HG03565 (cell line): Measurements from ENCODE around the gene IL4I1.
"Not testable (repeated sequence)": the region's sequence is repeated elsewhere in the genome, so short reads cannot be mapped to it uniquely, and the experiment has no call there.

Experiments
- ATAC-seq: cut with Tn5 transposase; IDR thresholded peaks from one replicate; pipeline ENCODE4 v1.9.1; 2021; ENCODE audit warnings: mild to moderate bottlenecking, moderate library complexity; ENCODE audit not compliant: unreplicated experiment

Gene IL4I1

DNA sequence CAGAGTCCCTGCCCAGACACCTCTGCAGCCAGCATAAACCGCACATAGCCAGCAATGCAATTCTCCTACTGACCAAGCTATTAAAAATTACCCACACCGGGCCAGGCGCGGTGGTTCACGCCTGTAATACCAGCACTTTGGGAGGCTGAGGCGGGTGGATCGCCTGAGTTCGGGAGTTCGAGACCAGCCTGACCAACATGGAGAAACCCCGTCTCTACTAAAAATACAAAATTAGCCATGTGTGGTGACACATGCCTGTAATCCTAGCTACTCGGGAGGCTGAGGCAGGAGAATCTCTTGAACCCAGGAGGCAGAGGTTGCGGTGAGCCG, 28.2 kb upstream of the IL4I1 start:
- not testable (repeated sequence) for ATAC-seq

DNA sequence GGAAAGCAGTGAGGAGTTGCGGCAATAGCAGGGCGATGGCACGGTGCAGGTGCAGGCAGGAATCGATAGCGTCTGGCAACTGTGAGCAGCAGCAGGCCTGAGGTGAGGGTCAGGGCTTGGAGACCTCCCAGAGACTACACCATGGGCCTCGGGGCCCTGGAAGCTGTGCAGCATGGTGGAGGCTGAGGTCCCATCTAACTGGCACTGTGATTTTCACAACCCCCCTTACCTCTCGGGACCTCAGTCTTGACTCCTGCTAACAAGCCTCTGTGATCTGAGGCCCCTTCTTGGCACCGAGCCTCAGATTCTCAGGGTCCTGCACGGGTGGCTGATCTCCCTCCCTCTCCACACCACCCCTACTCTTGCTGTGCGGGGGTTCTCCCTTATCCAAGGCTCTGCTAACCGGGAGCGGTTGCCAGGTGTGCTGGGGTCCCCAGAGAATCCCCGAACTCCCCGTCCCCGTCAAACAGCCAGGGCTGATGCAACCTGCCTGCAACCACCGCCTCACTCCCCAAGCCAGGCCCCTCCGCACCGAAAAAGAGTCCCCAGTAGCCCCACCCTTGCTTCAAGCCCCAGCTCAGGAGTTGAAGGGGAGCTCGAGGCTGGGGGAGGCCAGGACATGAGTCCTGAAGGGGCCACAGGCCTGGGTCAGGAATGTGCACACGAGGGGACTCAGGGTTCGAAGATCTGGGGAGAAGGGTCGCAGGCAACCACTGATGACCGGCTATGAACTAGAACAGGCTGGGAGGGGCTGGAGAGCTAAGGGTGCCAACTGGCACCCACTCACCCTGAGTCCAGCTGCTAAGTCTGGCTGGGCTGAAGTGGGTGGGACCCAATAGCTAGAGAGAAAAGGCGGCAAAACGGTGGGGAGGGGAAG, 27.6 kb upstream of the IL4I1 start:
- ATAC-seq = no peak

DNA sequence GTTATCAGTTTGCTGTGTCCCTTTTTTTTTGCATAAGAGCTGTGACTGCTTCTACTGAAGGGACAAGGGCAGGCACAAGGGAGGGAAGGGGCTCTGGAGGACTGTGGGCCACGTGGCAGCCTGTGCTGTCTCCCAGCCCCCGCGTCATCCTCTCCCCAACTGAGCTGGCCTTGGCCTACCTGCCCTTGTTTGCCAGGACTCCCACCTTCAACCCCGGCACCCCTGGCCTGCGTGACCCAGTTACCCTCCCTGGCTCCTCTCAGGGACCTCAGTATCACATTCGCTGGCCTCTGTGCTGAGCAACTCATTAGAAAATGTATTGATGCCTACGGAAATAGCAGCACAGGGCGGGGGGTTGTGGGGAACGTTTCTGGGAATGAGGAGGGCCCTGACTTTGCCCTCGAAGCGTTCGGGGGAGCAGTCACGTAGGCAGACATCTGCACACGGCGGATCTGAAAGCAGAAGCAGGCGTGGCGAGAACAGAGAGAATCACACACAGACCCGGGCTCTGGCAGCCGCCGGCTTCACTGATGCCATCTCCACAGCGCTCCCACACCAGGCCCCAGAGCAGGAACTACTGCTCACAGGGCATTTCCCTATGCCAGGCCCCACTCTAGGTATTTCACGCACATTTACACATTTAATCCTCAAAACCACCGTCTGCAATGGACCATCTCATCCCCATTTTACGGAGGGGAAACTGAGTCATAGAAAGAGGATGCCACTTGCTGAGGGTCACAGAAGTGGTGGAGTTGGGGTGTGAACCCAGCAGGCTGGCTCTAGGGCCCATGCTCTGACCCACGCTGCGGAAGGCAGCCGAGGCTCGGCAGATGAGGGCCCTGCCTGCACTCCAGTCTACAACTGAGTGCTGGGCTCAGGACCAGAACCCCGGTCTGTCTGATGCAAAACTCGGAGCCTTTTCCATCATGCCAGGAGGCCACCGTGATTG, 26.6 kb upstream of the IL4I1 start:
- no peak for ATAC-seq

DNA sequence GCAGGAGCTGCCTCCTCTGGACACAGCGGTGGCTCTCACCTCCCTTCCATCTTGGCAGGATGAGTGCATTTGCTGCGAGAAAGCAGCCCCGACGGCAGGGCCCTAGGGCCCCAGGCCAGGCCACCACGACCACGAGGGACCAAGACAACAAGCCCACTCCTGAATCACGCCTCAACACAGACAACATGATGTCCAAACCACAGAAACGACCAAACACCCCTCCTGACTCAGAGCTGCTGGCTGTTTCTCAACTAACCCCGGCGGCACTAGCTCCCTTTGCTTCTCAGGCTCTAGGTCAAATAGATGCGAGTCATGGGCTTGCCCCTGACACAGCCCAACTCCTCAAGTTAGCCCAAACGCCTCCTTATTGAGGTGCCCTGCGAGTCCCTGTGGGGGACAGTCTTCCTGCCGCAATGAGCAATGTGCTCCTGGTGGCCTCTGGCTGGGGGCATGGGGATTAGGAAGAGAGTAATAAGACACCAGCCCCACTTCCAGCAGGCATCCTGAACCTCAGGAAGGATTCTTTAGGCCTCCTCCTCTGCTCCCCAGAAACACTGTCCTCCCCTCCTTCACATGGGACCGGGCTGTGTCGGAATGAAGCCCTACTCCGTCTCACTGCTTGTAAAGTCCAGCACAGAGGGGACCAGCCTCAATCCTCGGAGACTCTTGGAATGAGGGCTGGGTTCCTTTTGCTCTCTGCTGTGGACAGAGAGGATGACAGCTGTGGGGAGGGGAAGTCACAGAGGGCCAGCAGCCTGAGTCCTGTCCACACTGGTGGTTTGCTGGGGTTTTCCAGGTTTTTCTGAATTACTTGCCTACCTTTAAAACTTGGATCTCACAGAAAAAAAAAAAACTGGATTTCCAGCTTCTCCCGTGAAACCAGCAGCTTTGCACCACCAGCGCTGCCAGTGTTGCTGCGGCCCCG, 25.4 kb upstream of the IL4I1 start:
- ATAC-seq = no peak

DNA sequence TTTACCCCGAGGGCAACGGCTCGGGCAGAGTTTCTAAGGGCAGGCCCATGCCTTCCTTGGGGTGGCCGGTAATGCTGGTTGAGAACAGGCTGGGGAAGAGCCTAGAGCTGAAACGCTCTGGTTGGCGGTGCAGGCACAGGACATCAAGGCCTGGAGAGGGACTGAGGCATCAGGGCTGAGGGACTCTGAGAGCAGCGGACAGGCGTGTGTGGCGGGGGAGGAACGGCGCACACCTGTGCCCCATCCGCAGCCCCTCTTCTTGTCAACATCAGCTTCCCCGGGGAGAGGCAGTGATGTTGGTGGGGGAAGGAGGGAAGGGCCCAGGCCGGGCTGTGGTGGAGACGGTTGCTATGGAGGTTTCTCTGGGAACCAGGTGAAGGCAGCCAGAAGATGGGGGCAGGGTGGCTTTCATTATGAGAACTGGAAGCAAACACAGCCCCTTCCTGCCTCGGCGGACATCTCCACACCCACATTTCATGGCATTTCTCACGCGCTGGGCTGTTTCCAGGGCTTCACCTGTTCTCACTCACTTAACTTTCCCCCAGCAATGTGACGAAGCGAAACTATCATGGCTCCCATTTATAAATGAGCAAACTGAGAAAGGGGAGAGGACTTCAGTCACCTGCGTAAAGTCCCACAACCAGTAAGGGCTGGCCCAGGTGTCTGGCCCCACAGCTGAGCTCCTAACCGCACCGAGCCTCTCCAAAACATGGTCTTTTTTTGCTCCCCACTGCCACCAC, 24.1 kb upstream of the IL4I1 start:
- ATAC-seq = no peak

DNA sequence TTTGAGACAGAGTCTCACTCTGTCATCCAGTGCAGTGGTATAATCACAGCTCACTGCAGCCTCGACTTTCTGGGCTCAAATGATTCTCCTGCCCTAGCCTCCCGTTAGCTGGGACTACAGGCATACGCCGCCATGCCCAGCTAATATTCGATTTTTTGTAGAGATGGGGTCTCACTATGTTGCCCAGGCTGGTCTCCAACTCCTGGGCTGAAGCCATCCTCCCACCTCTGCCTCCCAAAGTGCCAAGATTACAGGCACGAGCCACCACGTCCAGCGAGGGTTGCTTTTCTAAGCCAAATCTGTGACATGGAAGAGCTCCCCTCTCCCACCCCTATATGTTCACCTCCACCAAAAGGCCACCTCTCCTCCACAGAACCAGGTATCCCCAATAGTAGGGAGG, 21.4 kb upstream of the IL4I1 start:
- no peak for ATAC-seq

DNA sequence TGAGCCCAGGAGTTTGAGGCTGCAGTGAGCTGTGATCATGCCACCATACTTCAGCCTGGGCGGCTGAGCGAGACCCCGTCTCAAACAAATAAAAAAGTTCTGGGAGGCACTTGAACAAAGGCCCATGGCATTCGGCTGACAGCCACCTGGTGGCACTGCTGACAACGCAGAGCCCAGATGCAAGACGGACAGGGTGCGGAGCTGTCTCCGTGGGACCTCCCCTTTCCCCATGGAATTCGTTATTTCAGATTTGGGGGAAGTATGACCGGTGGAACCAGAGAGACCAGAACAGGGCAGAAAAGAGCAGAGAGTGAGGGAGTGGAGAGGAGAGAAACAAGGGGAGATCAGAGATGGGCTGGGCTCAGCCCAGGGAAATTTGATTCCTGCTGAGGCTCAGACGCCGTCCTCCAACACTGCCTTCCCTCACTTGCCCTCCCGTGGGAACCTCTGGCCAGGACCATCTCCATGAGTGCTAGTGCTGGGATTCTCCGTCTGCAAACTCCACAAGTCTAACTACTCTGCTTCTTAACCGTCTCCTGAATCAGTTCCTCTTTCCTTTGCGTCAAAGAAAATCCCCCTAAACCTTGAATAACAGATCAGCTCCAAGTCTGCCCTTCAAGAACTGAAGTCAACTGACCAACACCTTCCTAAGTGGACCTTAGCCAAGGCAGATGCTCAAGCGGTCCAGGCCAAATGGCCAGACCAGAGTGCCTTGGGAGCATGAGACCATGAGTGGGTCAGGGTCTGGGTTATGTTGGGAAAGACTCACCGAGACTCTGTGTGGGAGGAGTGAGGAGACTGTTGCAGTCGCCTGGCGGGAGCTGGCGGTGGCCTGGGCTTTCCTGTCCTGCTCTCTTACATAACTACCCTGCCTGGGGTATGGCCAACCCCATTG, 20.4 kb upstream of the IL4I1 start:
- ATAC-seq = no peak

DNA sequence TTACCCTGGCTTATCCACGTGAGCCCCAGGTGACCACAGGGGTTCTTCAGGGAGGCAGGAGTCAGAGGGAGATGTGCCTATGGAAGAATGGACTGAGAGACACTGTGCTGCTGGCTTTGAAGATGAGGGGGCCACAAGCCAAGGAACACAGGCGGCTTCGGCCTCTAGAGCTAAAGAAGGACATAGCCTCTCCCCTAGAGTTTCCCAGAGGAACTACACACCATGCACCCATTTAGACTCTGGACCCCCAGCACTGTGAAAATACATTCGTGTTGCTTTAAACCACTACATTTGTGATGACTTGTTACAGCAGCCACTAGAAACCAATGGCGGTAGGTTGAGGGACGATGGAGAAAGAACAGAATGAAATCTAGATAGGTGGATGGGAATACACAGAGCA, 18.6 kb upstream of the IL4I1 start:
- no peak for ATAC-seq

DNA sequence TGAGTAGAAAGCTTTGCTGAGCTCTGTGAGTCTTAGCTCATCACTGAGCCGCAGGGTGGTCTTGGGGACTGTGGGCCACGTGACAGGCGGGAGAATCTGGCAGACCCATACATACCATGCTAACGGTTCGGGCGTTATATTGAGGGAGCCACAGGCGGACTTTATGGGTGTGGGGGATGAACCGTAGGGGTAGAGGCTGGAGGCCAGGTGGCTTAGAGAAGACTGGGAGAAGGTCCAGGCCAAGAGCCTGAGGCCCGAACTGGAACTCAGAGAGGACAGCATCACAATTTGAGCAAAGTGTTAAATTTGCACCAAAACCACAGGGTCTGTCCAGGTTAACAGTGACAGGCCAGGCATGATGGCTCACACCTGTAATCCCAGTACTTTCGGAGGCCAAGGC, 17.0 kb upstream of the IL4I1 start:
- no peak for ATAC-seq

DNA sequence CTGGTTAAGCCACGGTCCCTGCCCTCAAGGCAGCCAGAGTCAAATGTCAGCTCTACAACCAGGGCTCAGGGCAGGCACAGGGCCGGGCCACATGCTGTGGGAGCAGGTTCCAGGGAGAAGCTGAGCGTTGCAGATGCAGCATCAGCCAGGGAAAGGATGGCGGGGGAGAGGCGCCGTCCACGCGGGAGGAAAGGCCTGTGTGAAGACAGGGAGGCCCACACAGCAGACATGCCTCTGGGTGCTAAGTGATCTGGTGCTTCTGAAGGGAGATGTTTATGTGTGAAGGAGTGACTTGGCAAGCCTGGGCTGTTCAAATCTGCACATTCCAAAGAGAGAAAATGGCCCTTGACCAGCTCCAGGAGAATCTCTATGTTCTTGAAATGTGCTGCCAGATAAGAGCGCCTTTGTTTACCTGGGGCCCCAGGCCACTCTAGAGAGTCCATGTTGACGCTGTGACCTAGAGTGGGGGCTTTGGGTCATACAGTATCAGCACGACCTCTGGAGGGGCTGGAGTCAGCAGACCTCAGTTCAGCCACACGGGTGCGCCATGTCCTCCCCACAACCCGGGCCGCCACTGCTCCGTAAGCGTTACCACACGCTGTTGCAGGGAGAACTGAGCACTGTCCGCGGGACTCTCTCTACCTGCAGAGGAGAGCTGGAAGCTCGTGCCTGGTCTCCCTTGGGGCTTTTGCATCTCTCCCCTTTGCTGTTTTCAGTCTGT, 16.4 kb upstream of the IL4I1 start:
- ATAC-seq = no peak

DNA sequence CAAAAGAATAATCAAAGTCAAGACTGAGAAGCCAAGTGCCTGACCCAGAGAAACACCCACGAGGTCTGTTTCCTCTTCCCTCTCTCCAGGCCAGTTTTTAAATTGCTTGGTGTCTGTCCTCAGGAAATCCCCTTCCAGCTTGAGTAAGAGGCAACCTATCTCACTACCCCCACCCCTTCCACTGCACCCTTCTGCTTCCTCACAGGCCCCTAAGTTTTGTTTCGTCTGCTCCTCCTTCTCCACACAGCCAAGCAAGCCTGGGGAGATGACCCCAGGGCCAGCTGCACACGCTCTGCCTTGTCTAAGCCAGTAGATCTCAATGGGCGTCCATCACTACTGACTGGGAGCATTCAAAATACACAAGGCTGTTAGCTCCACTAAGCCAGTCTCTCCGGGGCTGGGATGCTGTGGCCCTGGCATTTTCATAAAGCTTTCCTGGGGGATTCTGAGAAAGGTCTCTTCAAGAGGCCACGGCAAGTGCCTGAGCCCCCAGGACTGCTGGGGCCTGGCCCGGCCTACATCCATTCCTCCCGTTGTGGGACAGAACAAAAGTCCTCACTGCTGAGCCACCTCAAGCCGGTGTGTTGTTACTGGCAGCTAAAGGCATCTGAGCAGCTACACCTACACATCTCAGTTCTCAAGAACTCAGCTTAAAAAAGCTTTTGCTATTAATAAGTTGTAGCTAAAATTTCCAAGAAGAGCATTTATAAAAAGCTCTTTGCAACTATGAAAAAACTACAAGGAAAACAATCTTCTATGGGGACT, 14.9 kb upstream of the IL4I1 start:
- no peak for ATAC-seq

DNA sequence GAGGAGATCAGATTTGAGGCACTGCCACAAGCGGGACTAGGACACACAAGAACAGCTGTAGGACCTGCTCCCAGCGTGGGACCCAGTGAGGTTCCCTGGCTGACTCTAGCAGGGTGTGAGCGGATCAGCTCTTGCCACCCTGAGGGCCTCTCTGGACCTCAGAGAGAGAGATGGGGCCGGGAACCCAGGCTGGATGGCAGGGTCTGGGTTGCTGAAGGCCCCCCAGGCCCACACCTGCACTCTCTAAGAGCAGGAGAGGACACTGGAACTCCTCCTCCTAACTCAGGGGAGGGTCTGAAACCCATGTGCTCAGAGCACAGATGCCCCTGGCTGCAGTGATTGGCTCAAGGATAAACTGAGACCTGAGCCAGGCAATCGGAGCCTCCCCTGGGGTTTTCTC, 13.5 kb upstream of the IL4I1 start:
- no peak for ATAC-seq

DNA sequence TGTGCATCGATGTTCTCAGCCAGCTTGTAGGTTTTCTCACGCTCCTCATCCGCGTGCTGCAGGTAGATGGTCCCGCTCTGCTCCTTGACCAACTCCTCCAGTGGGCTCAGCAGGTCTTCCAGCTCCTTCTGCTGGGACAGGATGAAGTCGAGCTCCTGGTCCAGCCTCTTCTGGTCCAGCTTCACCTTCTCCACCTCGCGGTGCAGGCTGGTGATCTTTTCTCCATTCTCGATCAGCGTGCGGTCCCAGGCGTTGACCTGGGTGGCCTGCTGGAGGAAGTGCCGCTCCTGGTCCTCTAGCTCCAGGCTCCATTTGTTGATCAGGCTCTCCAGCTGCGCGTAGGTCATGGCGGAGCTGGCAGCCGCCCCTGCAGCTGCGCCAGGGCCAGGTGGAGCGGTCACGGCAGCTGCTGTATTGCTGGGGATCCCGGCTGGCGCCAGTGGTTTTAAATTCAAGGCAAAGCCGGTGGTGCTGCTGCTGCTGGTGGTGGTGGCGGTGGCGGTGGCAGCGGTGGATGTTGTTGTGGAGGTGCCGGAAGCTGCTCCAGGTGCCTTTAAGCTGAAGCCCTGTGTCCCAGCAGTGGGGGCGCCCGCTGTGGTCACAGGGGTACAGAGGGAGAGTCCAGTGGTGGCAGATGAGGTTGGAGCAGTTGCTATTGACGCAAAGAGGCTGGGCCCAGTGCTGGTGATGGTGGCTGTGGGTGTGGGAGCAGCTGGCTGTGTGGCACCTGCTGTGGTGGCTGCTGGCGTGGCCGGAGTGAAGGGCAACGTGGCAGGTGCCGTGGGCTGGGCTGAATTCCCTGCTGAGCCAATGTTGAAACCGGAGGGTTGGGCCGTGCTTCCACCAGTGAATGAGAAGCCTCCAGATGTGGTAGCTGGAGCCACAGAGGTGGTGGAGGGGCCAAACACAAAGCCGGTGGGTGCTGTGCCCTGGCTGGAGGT, 12.1 kb upstream of the IL4I1 start:
- no peak for ATAC-seq

DNA sequence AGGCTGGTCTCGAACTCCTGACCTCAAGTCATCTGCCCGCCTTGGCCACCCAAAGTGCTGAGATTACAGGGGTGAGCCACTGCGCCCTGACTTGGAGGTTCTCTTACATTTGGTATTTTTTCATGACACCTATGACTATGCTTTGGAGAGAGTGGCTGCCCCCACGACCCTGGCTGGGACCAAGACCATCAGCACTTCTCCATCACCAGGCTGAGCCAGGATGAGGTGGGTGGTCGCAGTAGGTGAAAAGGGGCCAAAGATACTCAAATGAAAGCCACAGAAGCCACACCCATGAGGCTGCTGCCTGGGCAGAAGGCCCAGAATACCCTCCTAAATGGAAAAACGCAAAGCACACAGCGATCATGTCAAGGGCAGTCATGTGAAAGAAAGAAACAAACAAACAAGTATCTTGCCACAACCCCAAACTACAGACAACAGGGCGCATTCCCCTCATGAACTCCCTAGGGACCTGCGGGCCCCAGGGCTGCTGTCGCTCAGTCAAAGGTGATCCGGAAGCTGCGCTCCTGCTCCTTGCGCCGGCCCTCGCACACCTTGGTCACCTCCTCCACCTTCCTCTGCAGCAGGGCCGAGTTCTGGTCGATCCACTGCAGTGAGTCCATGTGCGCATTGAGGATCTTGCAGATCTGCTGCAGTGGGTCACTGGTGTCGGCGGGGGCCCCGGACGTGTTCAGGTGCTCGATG, 11.2 kb upstream of the IL4I1 start:
- no peak for ATAC-seq

DNA sequence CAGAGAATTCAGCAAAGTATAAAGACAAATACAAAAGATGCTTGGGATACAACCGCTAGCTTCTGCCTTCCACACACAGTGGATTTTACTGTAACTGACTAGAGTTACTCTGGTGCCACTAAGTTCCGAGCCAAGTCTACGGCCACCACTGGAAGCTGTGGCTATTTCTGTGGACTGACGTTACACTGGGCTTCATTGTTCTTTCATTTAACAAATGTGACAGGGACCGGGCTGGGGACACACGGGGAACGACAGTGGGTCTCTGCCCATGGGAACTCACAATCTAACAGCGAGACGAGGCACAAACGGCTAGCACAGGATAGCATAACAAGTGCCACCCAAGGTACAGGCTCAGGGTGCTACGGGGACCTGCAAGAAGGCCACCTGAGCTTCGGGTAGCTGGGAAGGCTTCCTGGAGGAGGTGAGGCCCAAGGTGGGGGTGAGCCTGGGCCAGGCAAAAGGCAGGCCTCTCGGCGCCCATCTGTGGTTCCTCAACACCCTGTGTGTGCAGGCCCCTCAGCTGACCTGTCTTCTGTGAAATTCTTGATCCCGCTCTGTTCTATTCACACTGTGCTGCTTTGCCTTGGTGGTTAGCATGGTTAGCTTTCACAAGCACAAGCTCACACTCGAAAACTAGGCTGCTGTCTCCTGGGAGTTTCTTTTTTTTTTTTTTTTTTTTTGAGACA, 10.3 kb upstream of the IL4I1 start:
- ATAC-seq = no peak

DNA sequence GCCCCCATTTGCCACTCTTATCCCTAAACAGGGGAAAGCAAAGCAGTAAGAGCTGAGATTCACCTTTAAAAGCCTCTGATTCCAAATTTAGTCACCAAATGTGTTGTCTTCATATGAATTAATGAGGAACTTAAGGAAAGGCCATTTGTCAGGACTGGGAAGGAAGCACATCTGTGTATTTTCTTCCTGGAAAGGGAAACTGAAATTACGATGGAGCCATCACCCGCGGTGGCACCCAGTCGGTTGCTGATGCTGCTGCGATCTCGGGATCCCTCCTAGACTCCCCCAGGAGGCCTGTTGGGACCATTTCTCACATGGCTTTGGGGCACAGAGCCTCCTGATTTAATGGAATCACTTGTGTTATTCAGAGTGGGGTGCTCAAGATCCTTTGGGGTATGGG, 7.4 kb upstream of the IL4I1 start:
- ATAC-seq = no peak
